Naive B cell (primary cell): Measurements from ENCODE around the gene MAST2. TPM values are rescaled to one million over a fixed set of nuclear protein-coding genes. Genes with fewer than 3 reads are reported as not detected.

Experiments
- ATAC-seq, 2 donors: fragments of 150-1000 bp; cut with Tn5 transposase; 2 replicates each; pipeline ENCODE4 v1.10.0; 2021; ENCODE audit warnings: low read depth in 2 of 2, mild to moderate bottlenecking in 2 of 2, moderate library complexity in 2 of 2
- DNase-seq: peaks from one replicate; pipeline ENCODE4 v3.0.0; 2022
- H3K27ac Mint-ChIP-seq, 6 donors: one replicate each; pipeline ENCODE4 v1.8.0; 2020 to 2022; ENCODE audit warnings: mild to moderate bottlenecking in 6 of 6, mixed read lengths in 6 of 6, moderate library complexity in 5 of 6, inconsistent platforms in 2 of 6
- H3K27me3 Mint-ChIP-seq, 3 donors: one replicate each; pipeline ENCODE4 v1.8.0; 2021 to 2022; ENCODE audit warnings: mixed read lengths in 3 of 3, mild to moderate bottlenecking in 1 of 3
- H3K36me3 Mint-ChIP-seq, 2 donors: one replicate each; pipeline ENCODE4 v1.8.0; 2020 to 2022; ENCODE audit warnings: mixed read lengths in 2 of 2, inconsistent platforms in 1 of 2, mild to moderate bottlenecking in 1 of 2
- H3K4me1 Mint-ChIP-seq, 3 donors: one replicate each; pipeline ENCODE4 v1.8.0; 2020 to 2022; ENCODE audit warnings: mixed read lengths in 3 of 3, inconsistent platforms in 1 of 3, mild to moderate bottlenecking in 1 of 3, moderate library complexity in 1 of 3
- H3K4me3 Mint-ChIP-seq, 8 donors: one replicate each; pipeline ENCODE4 v1.8.0; 2020 to 2022; ENCODE audit warnings: mild to moderate bottlenecking in 8 of 8, mixed read lengths in 8 of 8, moderate library complexity in 8 of 8, inconsistent platforms in 2 of 8
- H3K9me3 Mint-ChIP-seq, 7 donors: one replicate each; pipeline ENCODE4 v1.8.0; 2020 to 2022; ENCODE audit warnings: mixed read lengths in 7 of 7, mild to moderate bottlenecking in 5 of 7, inconsistent platforms in 2 of 7, moderate library complexity in 1 of 7
- polyA plus RNA-seq, 6 donors: library from polyadenylated mRNA; unstranded; fragments of 300-500 nt; fragmentation: Illumina TruSeq; gene quantifications; one replicate each; pipeline ENCODE4 v1.2.3, GENCODE V29; 2021; ENCODE audit warnings: low read depth in 6 of 6

The MAST2 gene
- polyA plus RNA-seq, 6 donors from 2014 or later = 0.86 to 5.1 (median 3.2) TPM; not detected in 1

GRCh38 chr1:45894921-45895320 lies 91.5 kb downstream of the MAST2 start:
- no peak for DNase-seq
- Mint-ChIP-seq H3K4me3 (no peak overlapping the region), H3K27me3 (peaks cover 0 to 5% (median 0%) of the 10 kb centered on the region in 3 donors), H3K27ac (no peak overlapping the region), H3K9me3 (no peaks in the 10 kb centered on the region), H3K4me1 (no peaks in the 10 kb centered on the region), H3K36me3 (peaks cover 0 to 2% of the 10 kb centered on the region in 2 donors)
- no peak for ATAC-seq

GRCh38 chr1:45895406-45895805 lies 92.0 kb downstream of the MAST2 start:
- H3K36me3 Mint-ChIP-seq = peaks cover 0 to under 1% of the 10 kb centered on the region in 2 donors
- peaks cover 0 to 2% (median 0%) of the 10 kb centered on the region in 3 donors for H3K27me3 Mint-ChIP-seq
- DNase-seq (no peak), ATAC-seq (no peak)
- H3K27ac Mint-ChIP-seq = no peak overlapping the region
- H3K4me1 Mint-ChIP-seq = no peaks in the 10 kb centered on the region
- no peak overlapping the region for H3K4me3 Mint-ChIP-seq
- H3K9me3 Mint-ChIP-seq = no peaks in the 10 kb centered on the region

- Mint-ChIP-seq H3K27me3 (no peaks in the 10 kb centered on the region), H3K36me3 (peaks cover 0 to 2% of the 10 kb centered on the region in 2 donors), H3K9me3 (peaks cover 0 to 4% (median 0%) of the 10 kb centered on the region in 7 donors), H3K27ac (no peak overlapping the region), H3K4me3 (no peak overlapping the region), H3K4me1 (no peaks in the 10 kb centered on the region)
- ATAC-seq (no peak), DNase-seq (no peak)
Observed at GRCh38 chr1:45906883-45907282, 103.5 kb downstream of the MAST2 start.

GRCh38 chr1:45908611-45909140 lies 105.3 kb downstream of the MAST2 start:
- Mint-ChIP-seq H3K36me3 (no peaks in the 10 kb centered on the region), H3K4me1 (no peaks in the 10 kb centered on the region), H3K27me3 (no peaks in the 10 kb centered on the region), H3K27ac (no peak overlapping the region), H3K4me3 (no peak overlapping the region), H3K9me3 (no peaks in the 10 kb centered on the region)
- ATAC-seq = no peak
- no peak for DNase-seq

GRCh38 chr1:45911634-45912033 lies 108.2 kb downstream of the MAST2 start:
- peaks cover 0 to 2% (median 0%) of the 10 kb centered on the region in 3 donors for H3K4me1 Mint-ChIP-seq
- no peaks in the 10 kb centered on the region for H3K27me3 Mint-ChIP-seq
- H3K4me3 Mint-ChIP-seq = no peak overlapping the region
- H3K9me3 Mint-ChIP-seq = no peaks in the 10 kb centered on the region
- DNase-seq (no peak), ATAC-seq (no peak)
- no peaks in the 10 kb centered on the region for H3K36me3 Mint-ChIP-seq
- H3K27ac Mint-ChIP-seq = peak overlapping the region in 2 of 6 donors; percentile 51 to 91

GRCh38 chr1:45913183-45913683 lies 109.8 kb downstream of the MAST2 start:
- H3K4me1 Mint-ChIP-seq = peaks cover 0 to 2% (median 0%) of the 10 kb centered on the region in 3 donors
- no peak overlapping the region for H3K4me3 Mint-ChIP-seq
- ATAC-seq (no peak), DNase-seq (no peak)
- H3K9me3 Mint-ChIP-seq = no peaks in the 10 kb centered on the region
- H3K27me3 Mint-ChIP-seq = no peaks in the 10 kb centered on the region
- no peaks in the 10 kb centered on the region for H3K36me3 Mint-ChIP-seq
- peak overlapping the region in 2 of 6 donors; percentile 7 to 74 for H3K27ac Mint-ChIP-seq

GRCh38 chr1:45913731-45914501 lies 110.5 kb downstream of the MAST2 start:
- peak overlapping the region in 2 of 8 donors; percentile 7 to 50 for H3K4me3 Mint-ChIP-seq

GRCh38 chr1:45914836-45915235 lies 111.4 kb downstream of the MAST2 start:
- no peak for ATAC-seq
- Mint-ChIP-seq H3K27me3 (no peaks in the 10 kb centered on the region), H3K27ac (peak overlapping the region in 1 of 6 donors; percentile 18), H3K4me3 (peak overlapping the region in 1 of 8 donors; percentile 69), H3K36me3 (no peaks in the 10 kb centered on the region), H3K4me1 (peaks cover 0 to 2% (median 0%) of the 10 kb centered on the region in 3 donors), H3K9me3 (no peaks in the 10 kb centered on the region)
- no peak for DNase-seq

More at GRCh38 chr1:45913731-45914501, 110.5 kb downstream of the MAST2 start:
- DNase-seq (no peak), ATAC-seq (no peak)
- Mint-ChIP-seq H3K36me3 (no peaks in the 10 kb centered on the region), H3K4me1 (peaks cover 0 to 2% (median 0%) of the 10 kb centered on the region in 3 donors), H3K27ac (peak overlapping the region in 1 of 6 donors; percentile 18), H3K27me3 (no peaks in the 10 kb centered on the region), H3K9me3 (no peaks in the 10 kb centered on the region)

- Mint-ChIP-seq H3K4me1 (peaks cover 19 to 33% (median 26%) of the 10 kb centered on the region in 3 donors), H3K36me3 (no peaks in the 10 kb centered on the region)
Observed at GRCh38 chr1:45922374-45922773, 119.0 kb downstream of the MAST2 start.

GRCh38 chr1:45922813-45923212 lies 119.4 kb downstream of the MAST2 start:
- Mint-ChIP-seq H3K36me3 (no peaks in the 10 kb centered on the region), H3K9me3 (no peaks in the 10 kb centered on the region), H3K4me1 (peaks cover 19 to 33% (median 26%) of the 10 kb centered on the region in 3 donors), H3K27ac (peak overlapping the region in 1 of 6 donors; percentile 74), H3K27me3 (no peaks in the 10 kb centered on the region), H3K4me3 (peak overlapping the region in 4 of 8 donors; percentile 7 to 65 (median 38))
- ATAC-seq (peak; percentile 50 to 51), DNase-seq (no peak)

More at GRCh38 chr1:45922374-45922773, 119.0 kb downstream of the MAST2 start:
- Mint-ChIP-seq H3K27ac (no peak overlapping the region), H3K27me3 (no peaks in the 10 kb centered on the region), H3K9me3 (no peaks in the 10 kb centered on the region), H3K4me3 (no peak overlapping the region)
- ATAC-seq (no peak), DNase-seq (no peak)

GRCh38 chr1:45923343-45923742 lies 119.9 kb downstream of the MAST2 start:
- Mint-ChIP-seq H3K4me3 (peak overlapping the region in 3 of 8 donors; percentile 7 to 65 (median 35)), H3K27ac (peak overlapping the region in 1 of 6 donors; percentile 74), H3K4me1 (peaks cover 19 to 33% (median 26%) of the 10 kb centered on the region in 3 donors), H3K36me3 (no peaks in the 10 kb centered on the region), H3K27me3 (no peaks in the 10 kb centered on the region), H3K9me3 (no peaks in the 10 kb centered on the region)
- no peak for DNase-seq
- ATAC-seq = no peak

GRCh38 chr1:45924736-45925135 lies 121.3 kb downstream of the MAST2 start:
- ATAC-seq (no peak), DNase-seq (no peak)
- Mint-ChIP-seq H3K27ac (peak overlapping the region in 1 of 6 donors; percentile 32), H3K4me3 (no peak overlapping the region), H3K9me3 (no peaks in the 10 kb centered on the region), H3K4me1 (peaks cover 28 to 41% (median 39%) of the 10 kb centered on the region in 3 donors), H3K27me3 (no peaks in the 10 kb centered on the region), H3K36me3 (no peaks in the 10 kb centered on the region)

- no peaks in the 10 kb centered on the region for H3K36me3 Mint-ChIP-seq
- H3K9me3 Mint-ChIP-seq = no peaks in the 10 kb centered on the region
- peak overlapping the region in 1 of 8 donors; percentile 27 for H3K4me3 Mint-ChIP-seq
- peak overlapping the region in 1 of 6 donors; percentile 2 for H3K27ac Mint-ChIP-seq
- DNase-seq = no peak
- peak in 1 of 2 donors; percentile 28 for ATAC-seq
- no peaks in the 10 kb centered on the region for H3K27me3 Mint-ChIP-seq
- peaks cover 28 to 45% (median 43%) of the 10 kb centered on the region in 3 donors for H3K4me1 Mint-ChIP-seq
Observed at GRCh38 chr1:45925728-45926287, 122.4 kb downstream of the MAST2 start.
